Astrocyte (in vitro differentiated cells and primary cell): ENCODE measurements around the gene RIMBP2. TPM values are rescaled to one million over a fixed set of nuclear protein-coding genes. Genes with fewer than 3 reads are reported as not detected.

Source experiments
- DNase-seq: peaks from one replicate; pipeline ENCODE4 v3.0.0-alpha.2; 2010; ENCODE audit warnings: low read depth
- FAIRE-seq: peaks from 2 replicates; lab custom pipeline; 2011; peaks lifted over from hg19 to GRCh38; lab: Jason Lieb, UNC
- H2AFZ ChIP-seq: 2 replicates; pipeline ENCODE4 v1.6.0; 2012; ENCODE audit warnings: low read depth, low read length, inconsistent platforms
- H3K27ac ChIP-seq: 2 replicates; pipeline ENCODE4 v1.5.1; 2011; ENCODE audit warnings: low read depth, low read length, inconsistent platforms
- H3K27me3 ChIP-seq: 2 replicates; pipeline ENCODE4 v1.6.0; 2011; ENCODE audit warnings: low read length, inconsistent platforms; ENCODE audit not compliant: insufficient read depth
- H3K36me3 ChIP-seq: 2 replicates; pipeline ENCODE4 v1.5.1; 2011; ENCODE audit warnings: low read length, inconsistent platforms; ENCODE audit not compliant: insufficient read depth
- H3K4me1 ChIP-seq: 2 replicates; pipeline ENCODE4 v1.5.1; 2011; ENCODE audit warnings: low read length, inconsistent platforms; ENCODE audit not compliant: insufficient read depth
- H3K4me2 ChIP-seq: 2 replicates; pipeline ENCODE4 v1.6.0; 2012; ENCODE audit warnings: low read length, inconsistent platforms
- H3K4me3 ChIP-seq: 2 replicates; pipeline ENCODE4 v1.5.1; 2011; ENCODE audit warnings: low read depth, mild to moderate bottlenecking, low read length, inconsistent platforms; ENCODE audit not compliant: insufficient read depth
- H3K79me2 ChIP-seq: 2 replicates; pipeline ENCODE4 v1.6.0; 2012; ENCODE audit warnings: mild to moderate bottlenecking, low read length, inconsistent platforms; ENCODE audit not compliant: insufficient read depth
- H3K9ac ChIP-seq: 2 replicates; pipeline ENCODE4 v1.6.0; 2012; ENCODE audit warnings: mild to moderate bottlenecking, low read length, inconsistent platforms
- H3K9me3 ChIP-seq: 2 replicates; pipeline ENCODE4 v1.5.1; 2012; ENCODE audit warnings: low read depth, mild to moderate bottlenecking, low read length, inconsistent platforms; ENCODE audit not compliant: insufficient read depth
- H4K20me1 ChIP-seq: 2 replicates; pipeline ENCODE4 v1.6.0; 2012; ENCODE audit warnings: low read length, inconsistent platforms; ENCODE audit not compliant: insufficient read depth
- H3K27ac Mint-ChIP-seq: one replicate; pipeline ENCODE4 v1.8.0; 2021; ENCODE audit warnings: mild to moderate bottlenecking, mixed read lengths; ENCODE audit not compliant: unreplicated experiment
- H3K27me3 Mint-ChIP-seq: one replicate; pipeline ENCODE4 v1.8.0; 2021; ENCODE audit warnings: low read depth, mixed read lengths; ENCODE audit not compliant: unreplicated experiment
- H3K36me3 Mint-ChIP-seq: one replicate; pipeline ENCODE4 v1.8.0; 2021; ENCODE audit warnings: low read depth, mixed read lengths; ENCODE audit not compliant: unreplicated experiment
- H3K4me1 Mint-ChIP-seq: one replicate; pipeline ENCODE4 v1.8.0; 2021; ENCODE audit warnings: low read depth, mixed read lengths; ENCODE audit not compliant: unreplicated experiment
- H3K4me3 Mint-ChIP-seq: one replicate; pipeline ENCODE4 v1.8.0; 2021; ENCODE audit warnings: mild to moderate bottlenecking, moderate library complexity, mixed read lengths; ENCODE audit not compliant: unreplicated experiment
- H3K9me3 Mint-ChIP-seq: one replicate; pipeline ENCODE4 v1.8.0; 2021; ENCODE audit warnings: mild to moderate bottlenecking, mixed read lengths; ENCODE audit not compliant: unreplicated experiment
- EZH2 ChIP-seq: IDR thresholded peaks from 2 replicates; pipeline ENCODE4 v1.6.1; 2012; ENCODE audit warnings: mild to moderate bottlenecking, low read length, inconsistent platforms; ENCODE audit not compliant: insufficient read depth
- total RNA-seq: library from RNA; stranded (reverse); gene quantifications from 2 replicates; pipeline ENCODE4 v1.2.1, GENCODE V29; 2021
- TF ChIP-seq, protein P1 (sequence below): IDR thresholded peaks from 2 replicates; pipeline ENCODE4 v1.5.1; 2011; ENCODE audit warnings: low read depth, mild to moderate bottlenecking, inconsistent platforms, low read length, moderate library complexity; ENCODE audit not compliant: insufficient read depth

RIMBP2 gene
- total RNA-seq, 1 donor from 2014 or later = 2.2 TPM

DNA sequence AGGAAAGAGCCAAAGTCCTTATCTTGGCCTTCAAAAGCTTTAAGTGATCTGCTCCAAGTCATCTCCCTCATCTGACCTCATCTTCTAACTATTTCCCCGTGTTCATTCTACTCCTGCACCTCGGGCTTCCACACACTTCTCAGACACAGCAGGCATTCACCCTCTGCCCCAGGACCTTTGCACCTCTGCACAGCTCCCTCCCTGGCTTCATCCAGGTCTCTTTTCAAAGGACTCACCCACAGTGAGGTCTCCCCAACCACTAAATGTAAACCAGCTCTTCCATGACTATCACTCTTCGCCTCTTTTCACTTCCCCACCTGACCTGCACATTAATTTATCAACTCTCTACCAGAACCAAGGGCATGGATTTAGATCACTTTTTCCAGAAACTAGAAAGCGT, 216.6 kb downstream of the RIMBP2 start:
- Histone ChIP-seq H3K36me3 (no peaks in the 10 kb centered on the region), H3K27ac (no peak overlapping the region), H3K9me3 (peaks cover 6% of the 10 kb centered on the region), H3K4me3 (no peak overlapping the region), H3K79me2 (no peaks in the 10 kb centered on the region), H3K9ac (no peak overlapping the region), H2AFZ (no peak overlapping the region), H4K20me1 (no peaks in the 10 kb centered on the region), H3K4me1 (no peaks in the 10 kb centered on the region), H3K4me2 (no peak overlapping the region), H3K27me3 (no peaks in the 10 kb centered on the region)
- Mint-ChIP-seq H3K27me3 (no peaks in the 10 kb centered on the region), H3K4me1 (no peaks in the 10 kb centered on the region), H3K9me3 (peaks cover 18% of the 10 kb centered on the region), H3K4me3 (no peak overlapping the region), H3K36me3 (no peaks in the 10 kb centered on the region), H3K27ac (no peak overlapping the region)
- DNase-seq (no peak), FAIRE-seq (no peak)
- TF ChIP-seq EZH2 = no peak
- TF ChIP-seq, protein P1, sequence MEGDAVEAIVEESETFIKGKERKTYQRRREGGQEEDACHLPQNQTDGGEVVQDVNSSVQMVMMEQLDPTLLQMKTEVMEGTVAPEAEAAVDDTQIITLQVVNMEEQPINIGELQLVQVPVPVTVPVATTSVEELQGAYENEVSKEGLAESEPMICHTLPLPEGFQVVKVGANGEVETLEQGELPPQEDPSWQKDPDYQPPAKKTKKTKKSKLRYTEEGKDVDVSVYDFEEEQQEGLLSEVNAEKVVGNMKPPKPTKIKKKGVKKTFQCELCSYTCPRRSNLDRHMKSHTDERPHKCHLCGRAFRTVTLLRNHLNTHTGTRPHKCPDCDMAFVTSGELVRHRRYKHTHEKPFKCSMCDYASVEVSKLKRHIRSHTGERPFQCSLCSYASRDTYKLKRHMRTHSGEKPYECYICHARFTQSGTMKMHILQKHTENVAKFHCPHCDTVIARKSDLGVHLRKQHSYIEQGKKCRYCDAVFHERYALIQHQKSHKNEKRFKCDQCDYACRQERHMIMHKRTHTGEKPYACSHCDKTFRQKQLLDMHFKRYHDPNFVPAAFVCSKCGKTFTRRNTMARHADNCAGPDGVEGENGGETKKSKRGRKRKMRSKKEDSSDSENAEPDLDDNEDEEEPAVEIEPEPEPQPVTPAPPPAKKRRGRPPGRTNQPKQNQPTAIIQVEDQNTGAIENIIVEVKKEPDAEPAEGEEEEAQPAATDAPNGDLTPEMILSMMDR = no peak

DNA sequence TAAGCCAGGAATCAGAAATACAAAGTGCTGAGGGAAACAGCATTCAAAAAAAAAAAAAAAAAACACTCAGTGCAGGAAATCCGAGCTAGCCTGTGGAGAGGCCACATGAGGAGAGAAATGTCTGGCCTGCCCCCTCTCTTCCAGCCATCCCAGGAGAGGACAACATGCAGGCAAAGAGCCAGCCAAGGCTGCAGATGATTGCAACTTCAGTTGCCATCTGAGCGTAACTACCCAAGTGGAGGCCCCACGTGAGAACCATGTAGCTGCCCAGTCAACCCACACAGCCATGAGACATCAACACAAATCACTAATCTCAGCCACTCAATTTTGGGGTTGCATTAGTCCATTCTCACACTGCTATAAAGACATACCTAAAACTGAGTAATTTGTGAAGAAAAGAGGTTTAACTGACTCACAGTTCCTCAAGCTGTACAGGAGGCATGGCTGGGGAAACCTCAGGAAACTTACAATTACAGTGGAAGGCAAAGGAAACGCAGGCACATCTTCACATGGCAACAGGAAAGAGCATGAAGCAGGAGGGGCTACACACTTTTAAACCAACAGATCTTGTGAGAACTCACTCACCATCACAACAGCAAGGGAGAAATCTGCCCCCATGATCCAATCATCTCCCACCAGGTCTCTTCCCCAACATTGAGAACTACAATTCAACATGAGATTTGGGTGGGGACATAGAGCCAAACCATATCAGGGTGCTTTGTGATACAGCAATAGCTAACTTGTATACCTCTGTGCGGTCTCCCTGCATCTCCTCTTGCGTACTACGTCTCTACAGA, 217.3 kb downstream of the RIMBP2 start:
- H3K9me3 ChIP-seq = peaks cover 6% of the 10 kb centered on the region
- Mint-ChIP-seq H3K9me3 (peaks cover 18% of the 10 kb centered on the region), H3K27ac (no peak overlapping the region), H3K4me3 (no peak overlapping the region), H3K36me3 (no peaks in the 10 kb centered on the region), H3K4me1 (no peaks in the 10 kb centered on the region), H3K27me3 (no peaks in the 10 kb centered on the region)
- no peaks in the 10 kb centered on the region for H3K36me3 ChIP-seq
- FAIRE-seq = no peak
- no peak for DNase-seq
- no peaks in the 10 kb centered on the region for H3K79me2 ChIP-seq
- no peak overlapping the region for H3K9ac ChIP-seq
- H3K4me2 ChIP-seq = no peak overlapping the region
- H4K20me1 ChIP-seq = no peaks in the 10 kb centered on the region
- no peak overlapping the region for H3K4me3 ChIP-seq
- TF ChIP-seq, protein P1 = no peak
- no peak for TF ChIP-seq EZH2
- no peak overlapping the region for H3K27ac ChIP-seq
- H2AFZ ChIP-seq = no peak overlapping the region
- no peaks in the 10 kb centered on the region for H3K4me1 ChIP-seq
- H3K27me3 ChIP-seq = no peaks in the 10 kb centered on the region

DNA sequence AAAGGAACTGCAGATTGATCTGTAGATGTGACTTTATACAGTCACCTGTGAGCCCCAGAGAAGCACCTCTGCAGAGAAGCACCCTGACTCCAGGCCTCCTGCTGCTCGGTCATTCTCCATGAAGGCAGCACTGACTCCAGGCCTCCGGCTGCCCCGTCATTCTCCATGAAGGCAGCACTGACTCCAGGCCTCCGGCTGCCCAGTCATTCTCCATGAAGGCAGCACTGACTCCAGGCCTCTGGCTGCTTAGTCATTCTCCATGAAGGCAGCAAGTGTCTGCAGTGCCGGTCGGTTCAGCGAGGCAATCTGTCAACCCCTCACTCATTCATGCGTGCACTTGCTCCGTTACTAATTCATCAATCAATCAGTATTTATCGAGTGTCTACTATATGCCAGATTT, 218.1 kb downstream of the RIMBP2 start:
- peaks cover 6% of the 10 kb centered on the region for H3K9me3 ChIP-seq
- H3K4me2 ChIP-seq = no peak overlapping the region
- no peak overlapping the region for H2AFZ ChIP-seq
- H3K9me3 Mint-ChIP-seq = peaks cover 18% of the 10 kb centered on the region
- no peaks in the 10 kb centered on the region for H3K27me3 ChIP-seq
- H3K27me3 Mint-ChIP-seq = no peaks in the 10 kb centered on the region
- no peak overlapping the region for H3K9ac ChIP-seq
- TF ChIP-seq EZH2 = no peak
- TF ChIP-seq, protein P1 = no peak
- no peak overlapping the region for H3K27ac ChIP-seq
- FAIRE-seq (no peak), DNase-seq (no peak)
- no peaks in the 10 kb centered on the region for H3K36me3 Mint-ChIP-seq
- H3K27ac Mint-ChIP-seq = no peak overlapping the region
- no peak overlapping the region for H3K4me3 Mint-ChIP-seq
- no peak overlapping the region for H3K4me3 ChIP-seq
- H3K4me1 ChIP-seq = no peaks in the 10 kb centered on the region
- H3K36me3 ChIP-seq = no peaks in the 10 kb centered on the region
- no peaks in the 10 kb centered on the region for H3K79me2 ChIP-seq
- no peaks in the 10 kb centered on the region for H3K4me1 Mint-ChIP-seq
- H4K20me1 ChIP-seq = no peaks in the 10 kb centered on the region
